Measurements from ENCODE around the gene PSMB3.

PSMB3 gene

GRCh38 chr17:38797158-38797490, 44.6 kb downstream of the PSMB3 start:
- TF ChIP-seq CTCF (IDR thresholded peaks at IDR 0.05; ENCODE audit: low read depth, low read length): no peak
- no peak for DNase-seq (ENCODE audit: extremely low read depth, low read depth)

- DNase-seq (ENCODE audit: extremely low read depth, low read depth): no peak
- no peak for TF ChIP-seq CTCF (IDR thresholded peaks at IDR 0.05; ENCODE audit: low read depth, low read length)
These were observed 45.3 kb downstream of the PSMB3 start for GRCh38 chr17:38797828-38798227.

GRCh38 chr17:38798614-38799500, 46.3 kb downstream of the PSMB3 start:
- TF ChIP-seq CTCF (IDR thresholded peaks at IDR 0.05; ENCODE audit: low read depth, low read length): no peak
- DNase-seq (ENCODE audit: extremely low read depth, low read depth): no peak

GRCh38 chr17:38799501-38800236, 47.1 kb downstream of the PSMB3 start, which contains the start of gene PIP4K2B:
Gene PIP4K2B, minus strand, starts transcription at chr17:38799556. Its CDS starts 132 bp downstream, at chr17:38799424.
- peak; percentile 98 for DNase-seq (ENCODE audit: extremely low read depth, low read depth)
- no peak for TF ChIP-seq CTCF (IDR thresholded peaks at IDR 0.05; ENCODE audit: low read depth, low read length)

GRCh38 chr17:38800237-38800760, 47.8 kb downstream of the PSMB3 start:
- no peak for TF ChIP-seq CTCF (IDR thresholded peaks at IDR 0.05; ENCODE audit: low read depth, low read length)
- DNase-seq (ENCODE audit: extremely low read depth, low read depth): no peak

GRCh38 chr17:38809828-38810227, 57.3 kb downstream of the PSMB3 start:
- DNase-seq (ENCODE audit: extremely low read depth, low read depth): no peak
- no peak for TF ChIP-seq CTCF (IDR thresholded peaks at IDR 0.05; ENCODE audit: low read depth, low read length)
